Ovary (tissue), 9 donors: Measurements from ENCODE around the gene NOL12. TPM values are rescaled to one million over a fixed set of nuclear protein-coding genes. Genes with fewer than 3 reads are reported as not detected.
"Not testable (repeated sequence)": the region's sequence is repeated elsewhere in the genome, so short reads cannot be mapped to it uniquely, and the experiment has no call there.

ENCODE experiments used
- DNase-seq, 5 donors: peaks; one replicate each; pipeline ENCODE4 v3.0.0-alpha.2; 2019 to 2020
- H3K27ac ChIP-seq, 2 donors: fragments of 200-600 bp; one replicate each; pipeline versions ENCODE4 v1.5.1 to v1.8.0; 2019 to 2022
- H3K27me3 ChIP-seq: fragments of 200-600 bp; one replicate; pipeline ENCODE4 v1.8.0; 2022
- H3K36me3 ChIP-seq: fragments of 200-600 bp; sonication (generic); one replicate; pipeline ENCODE4 v1.5.1; 2019
- H3K4me1 ChIP-seq: one replicate; pipeline ENCODE4 v1.8.1; 2013; ENCODE audit warnings: mild to moderate bottlenecking, moderate library complexity; ENCODE audit not compliant: insufficient read depth
- H3K4me3 ChIP-seq: fragments of 200-600 bp; sonication (generic); one replicate; pipeline ENCODE4 v1.5.1; 2017
- H3K9me3 ChIP-seq, 2 donors: fragments of 200-600 bp in 1 of 2; sonication (generic) in 1 of 2; one replicate each; pipeline versions ENCODE4 v1.5.1 to v1.8.1; 2013 to 2019; ENCODE audit warnings: mild to moderate bottlenecking in 1 of 2, moderate library complexity in 1 of 2
- CTCF ChIP-seq, 3 donors: fragments of 450-650 bp in 2 of 3; fragments of 200-600 bp in 1 of 3; IDR thresholded peaks; one replicate each; pipeline versions ENCODE4 v1.5.1 to v1.8.0; 2016 to 2022; ENCODE audit warnings: antibody characterized with exemption in 3 of 3, mild to moderate bottlenecking in 1 of 3
- EP300 ChIP-seq: sonication (generic); formaldehyde crosslinking; IDR thresholded peaks from one replicate; pipeline ENCODE4 v1.6.1; 2017; ENCODE audit warnings: antibody characterized with exemption
- POLR2A ChIP-seq: fragments of 450-650 bp; IDR thresholded peaks from one replicate; pipeline ENCODE4 v1.6.1; 2017; ENCODE audit warnings: antibody characterized with exemption, mild to moderate bottlenecking, moderate library complexity
- WGBS, 3 donors: extraction: QIAGEN DNeasy Blood & Tissue Kit in 1 of 3; methylation state at CpG; one replicate each; pipeline versions ENCODE4 v1.1.5 to v1.1.7; 2013 to 2017; 5-methylcytosine and 5-hydroxymethylcytosine counted together
- intact Hi-C, 4 donors: fragments of 100-400 bp; cut with DNase I; formaldehyde crosslinking; loops; one replicate each; pipeline versions ENCODE4 v1.11.0 to v1.15.1; 2022 to 2023
- polyA plus RNA-seq, 2 donors: library from polyadenylated mRNA; stranded (reverse); fragments of 200-250 nt in 1 of 2; fragments of 350-450 nt in 1 of 2; fragmentation: Illumina TruSeq in 1 of 2; extraction: RNeasy Lipid Tissue Mini Kit (QIAGEN cat#74804) in 1 of 2; gene quantifications; one replicate each; pipeline ENCODE4 v1.2.3, GENCODE V29; 2013 to 2014
- total RNA-seq, 7 donors: library from RNA; depleted of rRNA in 2 of 7; stranded (reverse); fragments of >200 nt in 2 of 7; fragmentation: NEBNext Ultra II Directional in 3 of 7; extraction: Animal tissue kit (Norgen Biotek cat#: 25700) in 3 of 7; gene quantifications; one replicate each; pipeline versions ENCODE4 v1.1.0 to v1.2.4, GENCODE V29; 2016 to 2023
- donor health status: DM: no; HTN: no; CAD: no; lungs with moderate emphysema.
- donor health status: DM: no; HTN: no; CAD: no.
- donor health status: Bipolar disorder and iron deficiency.
- donor health status: DM: yes; HTN: yes; CAD: no.
- donor health status: DM: no; HTN: no; CAD: no.
- donor health status: DM: yes; HTN: yes; CAD: no.

NOL12 gene
- total and polyA plus RNA-seq, 9 donors, result 7.6 to 36.0 (median 20.0) TPM

DNA sequence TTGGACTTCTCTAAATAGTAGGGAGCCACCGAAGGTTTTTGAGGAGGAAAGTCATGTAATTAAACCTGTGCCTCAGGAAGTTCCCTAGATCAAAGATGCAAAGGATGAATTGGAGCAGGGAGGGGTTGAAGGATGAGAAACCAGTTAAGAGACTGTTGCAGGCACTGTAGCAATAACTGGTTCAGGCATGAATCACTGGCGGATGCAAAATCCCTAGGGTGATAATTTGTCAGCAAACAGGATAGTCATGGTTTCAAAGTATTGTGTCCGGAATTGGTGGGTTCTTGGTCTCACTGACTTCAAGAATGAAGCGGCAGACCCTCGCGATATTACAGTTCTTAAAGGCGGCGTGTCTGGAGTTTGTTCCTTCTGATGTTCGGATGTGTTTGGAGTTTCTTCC lies 30.6 kb downstream of the NOL12 start:
- TF ChIP-seq EP300, result no peak
- TF ChIP-seq POLR2A, result no peak
- TF ChIP-seq CTCF (IDR thresholded peaks at IDR 0.05), result no peak
- H3K27me3 ChIP-seq, result no peaks in the 10 kb centered on the region
- intact Hi-C loops, result no loop called here
- no peak for DNase-seq
- H3K4me1 ChIP-seq, result no peaks in the 10 kb centered on the region
- 92 to 96% (median 94%) methylated on average over 9 of the region's 9 CpGs for WGBS, 3 donors
- H3K4me3 ChIP-seq, result no peak overlapping the region
- H3K9me3 ChIP-seq, result no peaks in the 10 kb centered on the region
- no peak overlapping the region for H3K27ac ChIP-seq
- no peaks in the 10 kb centered on the region for H3K36me3 ChIP-seq

DNA sequence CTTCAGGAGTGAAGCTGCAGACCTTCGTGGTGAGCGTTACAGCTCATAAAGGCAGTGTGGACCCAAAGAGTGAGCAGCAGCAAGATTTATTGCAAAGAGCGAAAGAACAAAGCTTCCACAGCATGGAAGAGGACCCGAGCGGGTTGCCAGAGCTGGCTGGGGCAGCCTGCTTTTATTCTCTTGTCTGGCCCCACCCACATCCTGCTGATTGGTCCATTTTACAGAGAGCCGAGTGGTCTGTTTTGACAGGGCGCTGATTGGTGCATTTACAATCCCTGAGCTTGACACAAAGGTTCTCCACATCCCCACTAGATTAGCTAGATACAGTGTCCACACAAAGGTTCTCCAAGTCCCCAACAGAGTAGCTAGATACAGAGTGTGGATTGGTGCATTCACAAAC lies 31.1 kb downstream of the NOL12 start:
- 88 to 92% (median 88%) methylated on average over 7 of the region's 7 CpGs for WGBS, 3 donors

DNA sequence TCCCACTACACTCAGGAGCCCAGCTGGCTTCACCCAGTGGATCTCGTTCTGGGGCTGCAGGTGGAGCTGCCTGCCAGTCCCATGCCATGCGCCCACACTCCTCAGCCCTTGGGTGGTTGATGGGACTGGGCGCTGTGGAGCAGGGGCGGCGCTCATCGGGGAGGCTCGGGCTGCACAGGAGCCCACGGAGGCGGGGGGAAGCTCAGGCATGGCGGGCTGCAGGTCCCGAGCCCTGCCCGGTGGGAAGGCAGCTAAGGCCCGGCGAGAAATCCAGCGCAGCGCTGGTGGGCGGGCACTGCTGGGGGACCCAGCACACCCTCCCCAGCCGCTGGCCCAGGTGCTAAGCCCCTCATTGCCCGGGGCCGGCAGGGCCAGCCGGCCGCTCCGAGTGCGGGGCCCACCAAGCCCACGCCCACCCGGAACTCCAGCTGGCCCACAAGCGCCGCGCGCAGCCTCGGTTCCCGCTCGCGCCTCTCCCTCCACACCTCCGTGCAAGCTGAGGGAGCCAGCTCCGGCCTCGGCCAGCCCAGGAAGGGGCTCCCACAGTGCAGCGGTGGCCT lies 31.7 kb downstream of the NOL12 start:
- H3K4me3 ChIP-seq, H3K4me1 ChIP-seq, H3K27me3 ChIP-seq, H3K36me3 ChIP-seq, intact Hi-C loops, DNase-seq, H3K27ac ChIP-seq, H3K9me3 ChIP-seq: not testable (repeated sequence)
- 92 to 95% (median 94%) methylated on average over 26 to 38 of the region's 38 CpGs for WGBS, 3 donors

More for the DNA sequence above, 31.1 kb downstream of the NOL12 start:
- H3K36me3 ChIP-seq, H3K9me3 ChIP-seq, H3K27me3 ChIP-seq, H3K4me1 ChIP-seq, H3K4me3 ChIP-seq, intact Hi-C loops, DNase-seq, H3K27ac ChIP-seq: not testable (repeated sequence)

GRCh38 chr22:37725551-37726240 lies 39.6 kb downstream of the NOL12 start:
- Histone ChIP-seq H3K4me3 (no peak overlapping the region), H3K9me3 (no peaks in the 10 kb centered on the region), H3K36me3 (no peaks in the 10 kb centered on the region), H3K27me3 (no peaks in the 10 kb centered on the region), H3K27ac (no peak overlapping the region), H3K4me1 (peaks cover 2% of the 10 kb centered on the region)
- TF ChIP-seq POLR2A, result no peak
- TF ChIP-seq CTCF (IDR thresholded peaks at IDR 0.05), result no peak
- TF ChIP-seq EP300, result no peak
- WGBS, 3 donors, result 91 to 94% (median 93%) methylated on average over 25 of the region's 25 CpGs
- DNase-seq, result peak in 1 of 5 donors; percentile 24
- intact Hi-C loops, result no loop called here

DNA sequence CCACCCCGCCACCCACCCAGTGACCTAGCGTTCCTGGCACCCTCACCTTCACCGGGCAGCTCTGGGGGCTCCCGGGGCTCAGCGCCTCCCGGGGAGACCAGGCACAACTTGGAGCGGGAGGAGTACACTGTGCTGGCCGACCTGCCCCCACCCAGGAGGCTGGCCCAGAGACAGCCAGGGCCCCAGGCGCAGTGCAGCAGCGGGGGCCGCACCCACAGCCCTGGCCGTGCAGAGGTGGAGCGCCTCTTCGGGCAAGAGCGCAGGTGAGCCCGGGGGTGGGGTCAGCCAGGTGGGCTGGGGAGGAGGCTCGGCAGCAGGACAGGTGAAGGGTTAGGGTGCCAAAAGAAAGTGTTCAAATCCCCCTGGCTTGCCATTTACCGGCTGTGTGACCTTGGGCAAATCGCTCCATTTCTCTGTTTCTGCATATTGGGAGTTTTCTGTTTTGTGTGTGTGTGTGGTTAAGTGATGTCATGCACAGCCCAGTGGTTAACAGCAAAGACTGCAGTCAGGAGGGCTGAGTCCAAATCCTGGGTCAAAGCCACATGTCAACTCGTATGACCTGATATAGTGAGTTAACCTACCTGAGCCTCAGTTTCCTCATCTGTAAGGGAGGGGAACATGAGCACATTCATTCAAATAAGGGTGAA lies 40.2 kb downstream of the NOL12 start:
- no peaks in the 10 kb centered on the region for H3K9me3 ChIP-seq
- H3K4me3 ChIP-seq, result no peak overlapping the region
- no peak overlapping the region for H3K27ac ChIP-seq
- intact Hi-C loops, result no loop called here
- no peaks in the 10 kb centered on the region for H3K36me3 ChIP-seq
- 67 to 73% (median 72%) methylated on average over 11 to 20 of the region's 20 CpGs for WGBS, 3 donors
- no peaks in the 10 kb centered on the region for H3K27me3 ChIP-seq
- TF ChIP-seq CTCF (IDR thresholded peaks at IDR 0.05), result peak in 1 of 3 donors; percentile 11
- no peak for TF ChIP-seq EP300
- peaks cover 3% of the 10 kb centered on the region for H3K4me1 ChIP-seq
- DNase-seq, result peak in 2 of 5 donors; percentile 16 to 52
